ENCODE results near the gene MSL2. TPM values are rescaled to one million over a fixed set of nuclear protein-coding genes. Genes with fewer than 3 reads are reported as not detected.
"Not testable (repeated sequence)": the region's sequence is repeated elsewhere in the genome, so short reads cannot be mapped to it uniquely, and the experiment has no call there.

The MSL2 gene
- total RNA-seq, 1 experiment from 2014 or later = 10.7 TPM

DNA sequence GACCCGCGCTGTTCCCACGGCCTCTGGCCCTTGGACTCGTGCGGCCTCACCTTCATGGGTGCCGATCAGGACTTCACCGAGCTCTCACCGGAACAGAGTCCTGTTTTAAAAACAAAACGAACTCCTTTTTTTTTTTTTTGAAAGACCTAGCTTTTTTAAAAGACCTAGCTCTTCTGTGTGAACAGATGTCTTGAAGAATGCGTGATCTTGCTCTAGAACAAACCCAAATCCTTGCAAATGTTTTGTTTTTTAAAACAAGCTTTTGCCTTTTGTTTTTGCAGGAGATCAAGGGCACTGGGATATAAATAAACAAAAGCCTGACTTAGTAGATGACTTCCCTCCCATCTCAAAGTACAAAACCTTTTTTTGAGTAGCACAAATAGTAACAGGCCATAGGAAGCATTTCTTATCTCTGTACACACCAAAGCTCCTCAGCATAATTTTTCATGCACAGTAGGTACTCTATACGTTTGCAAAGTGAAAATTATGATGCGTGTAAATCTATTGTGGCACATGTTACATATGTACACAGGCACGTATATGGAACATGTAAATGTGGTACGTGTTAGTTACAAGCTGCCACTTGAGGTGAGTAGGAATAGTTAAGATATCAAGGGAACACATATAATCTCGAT is 1.1 kb upstream of the MSL2 start:
- Histone ChIP-seq H3K27me3 (ENCODE audit: control insufficient read depth, insufficient read depth, low read length) (no peaks in the 10 kb centered on the region), H3K36me3 (replicated peaks; ENCODE audit: control insufficient read depth, insufficient read depth, low read length) (no peaks in the 10 kb centered on the region), H3K4me3 (ENCODE audit: insufficient read depth, low read depth, low read length) (peak overlapping the region; percentile 93)
- no peak for DNase-seq

DNA sequence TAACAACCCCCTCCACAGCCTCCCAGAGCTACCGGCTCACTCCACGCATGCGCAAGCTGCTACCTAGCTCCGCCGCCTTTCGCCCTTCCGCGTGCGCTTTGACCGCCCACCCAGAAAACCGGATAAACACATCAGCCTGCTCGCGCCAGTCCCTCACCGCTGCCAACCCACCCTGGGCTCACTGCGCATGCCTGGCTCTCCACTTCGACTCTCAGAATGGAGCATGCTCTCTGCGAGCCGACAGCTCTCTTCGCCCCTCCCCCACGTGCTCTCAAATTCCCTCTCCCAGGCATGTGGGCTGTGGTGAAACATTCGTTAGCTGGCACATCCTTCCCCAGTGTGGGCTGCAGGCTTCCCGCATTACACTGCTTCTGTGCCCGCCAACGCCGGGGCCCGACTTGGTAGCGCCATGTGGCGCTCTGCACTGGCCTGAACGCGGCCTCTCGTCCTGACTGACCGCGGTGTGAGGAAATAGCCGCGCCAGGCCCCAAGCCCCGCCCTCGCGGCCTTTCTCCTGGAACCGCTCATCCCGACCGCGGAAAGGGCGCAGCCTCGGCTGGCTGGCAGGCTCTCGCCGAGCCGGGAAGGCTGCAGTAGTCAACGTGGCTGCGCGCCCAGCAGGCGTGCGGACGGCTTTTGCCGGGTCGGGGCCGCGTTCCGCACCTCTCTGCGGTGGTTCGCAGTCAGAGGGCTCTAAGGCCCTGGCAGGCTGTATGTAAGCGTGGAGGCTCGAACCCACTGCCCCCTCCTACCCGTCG is 445 bp upstream of the MSL2 start:
- DNase-seq = peak; percentile 97
- Histone ChIP-seq H3K4me3 (ENCODE audit: insufficient read depth, low read depth, low read length) (peak overlapping the region; percentile 93), H3K27me3 (ENCODE audit: control insufficient read depth, insufficient read depth, low read length) (no peaks in the 10 kb centered on the region), H3K36me3 (replicated peaks; ENCODE audit: control insufficient read depth, insufficient read depth, low read length) (no peaks in the 10 kb centered on the region)

DNA sequence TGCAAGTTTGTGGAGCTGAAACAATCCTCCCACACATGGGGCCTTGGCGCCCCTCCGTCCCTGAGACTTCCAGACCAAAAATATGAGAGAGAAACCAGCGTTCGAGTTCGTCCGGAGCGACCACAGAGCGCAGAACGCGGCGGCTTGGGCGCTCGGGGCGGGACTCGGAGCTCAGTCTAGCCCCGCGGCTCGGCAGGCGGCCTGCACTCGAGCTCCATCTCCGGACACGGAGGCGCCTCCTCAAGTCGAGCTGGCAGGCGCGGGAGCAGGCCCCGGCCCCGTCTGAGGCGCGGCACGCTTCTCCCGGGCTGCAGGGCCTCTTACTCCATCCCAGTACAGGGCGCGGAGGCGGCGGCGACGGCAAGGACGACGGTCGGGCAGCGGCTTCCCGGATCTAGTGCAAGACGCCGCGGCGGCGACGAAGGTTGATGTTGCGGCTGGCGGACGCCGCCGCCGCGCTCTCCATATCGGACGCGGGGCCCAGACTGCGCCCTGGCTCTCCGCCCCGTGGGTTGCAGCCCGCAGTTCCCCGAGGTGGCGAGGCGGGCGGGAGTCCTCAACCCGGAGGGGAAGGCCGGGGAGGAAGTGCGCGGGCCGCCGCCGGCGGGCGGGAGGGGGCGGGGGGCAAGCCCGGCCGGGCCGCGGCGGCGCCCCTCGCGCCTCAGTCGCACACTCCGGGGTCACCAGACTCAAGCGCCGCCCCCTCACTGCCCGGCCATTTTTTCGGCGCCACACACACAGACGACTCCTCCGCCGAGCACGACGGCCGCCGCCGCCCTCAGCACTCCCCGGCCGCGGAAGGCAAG is 674 bp downstream of the MSL2 start:
- DNase-seq = peak; percentile 93
- Histone ChIP-seq H3K36me3 (replicated peaks; ENCODE audit: control insufficient read depth, insufficient read depth, low read length) (no peaks in the 10 kb centered on the region), H3K27me3 (ENCODE audit: control insufficient read depth, insufficient read depth, low read length) (no peaks in the 10 kb centered on the region), H3K4me3 (ENCODE audit: insufficient read depth, low read depth, low read length) (peak overlapping the region; percentile 93)

DNA sequence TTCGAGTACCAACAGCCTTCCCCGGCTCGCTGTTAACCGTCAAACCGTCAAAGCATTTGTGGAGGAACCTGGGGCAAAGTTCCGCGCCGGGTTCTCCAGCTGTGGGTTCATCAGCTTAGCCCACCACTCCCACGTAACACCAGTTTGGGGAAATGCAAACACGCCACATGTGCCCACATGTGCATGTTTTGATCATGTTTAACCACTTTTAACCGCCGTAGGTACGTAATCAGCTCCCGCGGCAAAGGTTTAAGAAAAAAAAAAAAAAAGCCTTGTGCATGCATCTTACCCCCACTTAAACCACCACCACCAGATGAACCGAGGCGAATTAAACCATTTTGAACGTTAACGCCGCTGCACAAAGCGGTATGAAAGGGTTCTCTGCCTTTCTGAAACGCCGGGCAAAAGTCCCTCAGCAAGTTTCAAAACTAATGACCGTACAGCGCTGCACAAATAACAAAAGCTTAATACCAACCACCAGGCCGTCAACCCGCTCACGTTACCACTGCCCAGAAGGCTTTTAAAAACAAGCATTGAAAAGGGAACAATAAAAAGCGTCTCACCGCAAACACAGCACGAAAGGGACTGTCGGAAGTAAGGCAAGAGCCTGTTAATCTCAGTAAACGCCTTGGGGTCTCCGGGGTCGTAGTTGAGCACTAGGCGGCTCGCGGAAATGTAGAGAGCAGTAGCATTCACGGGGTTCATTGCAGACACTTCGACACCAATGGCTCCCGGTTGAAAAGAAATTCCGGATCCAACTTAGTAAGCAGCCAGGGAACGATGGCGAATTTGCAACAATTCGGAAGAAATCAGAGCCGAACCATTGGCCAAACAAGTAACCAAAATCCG is 1.5 kb downstream of the MSL2 start:
- no peaks in the 10 kb centered on the region for H3K27me3 ChIP-seq (ENCODE audit: control insufficient read depth, insufficient read depth, low read length)
- DNase-seq = peak; percentile 46
- peak overlapping the region; percentile 93 for H3K4me3 ChIP-seq (ENCODE audit: insufficient read depth, low read depth, low read length)
- no peaks in the 10 kb centered on the region for H3K36me3 ChIP-seq (replicated peaks; ENCODE audit: control insufficient read depth, insufficient read depth, low read length)

DNA sequence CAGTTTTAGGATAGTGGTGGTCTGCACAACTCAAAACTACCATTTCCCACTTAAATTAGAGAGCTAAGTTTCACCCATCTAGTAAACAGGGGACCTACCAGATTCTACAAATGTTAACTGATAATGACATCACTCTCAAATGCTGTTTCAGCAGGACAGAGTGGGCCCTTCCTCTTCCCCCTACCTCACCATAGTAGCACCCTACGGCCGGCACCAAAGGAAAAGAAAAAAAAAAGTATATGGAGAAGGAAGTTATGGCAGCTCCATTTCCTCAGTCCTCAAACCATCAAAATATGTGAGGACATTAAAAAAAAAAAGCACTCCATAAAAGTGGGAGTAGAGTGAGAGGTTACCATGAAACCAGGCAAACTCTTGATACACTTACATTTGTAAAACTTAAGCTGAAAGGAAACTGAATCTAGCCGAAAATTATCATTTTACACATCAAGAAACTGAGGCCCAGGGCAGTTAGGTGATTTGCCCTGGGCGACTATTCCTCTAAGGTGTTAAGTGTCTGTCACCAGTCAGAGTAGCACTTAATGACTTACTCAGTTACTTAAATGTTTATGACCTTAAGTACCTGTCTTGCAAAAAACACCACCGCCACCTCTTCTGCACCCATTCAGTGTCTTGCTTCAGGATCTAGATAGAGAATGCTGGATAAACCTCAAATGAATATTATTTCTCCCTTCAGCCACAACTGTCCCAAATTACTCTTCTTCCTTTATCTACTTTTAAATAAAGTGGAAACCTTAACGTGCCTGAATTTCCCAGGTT is 2.7 kb downstream of the MSL2 start:
- no peaks in the 10 kb centered on the region for H3K36me3 ChIP-seq (replicated peaks; ENCODE audit: control insufficient read depth, insufficient read depth, low read length)
- H3K27me3 ChIP-seq (ENCODE audit: control insufficient read depth, insufficient read depth, low read length) = no peaks in the 10 kb centered on the region
- peak overlapping the region; percentile 93 for H3K4me3 ChIP-seq (ENCODE audit: insufficient read depth, low read depth, low read length)
- no peak for DNase-seq

DNA sequence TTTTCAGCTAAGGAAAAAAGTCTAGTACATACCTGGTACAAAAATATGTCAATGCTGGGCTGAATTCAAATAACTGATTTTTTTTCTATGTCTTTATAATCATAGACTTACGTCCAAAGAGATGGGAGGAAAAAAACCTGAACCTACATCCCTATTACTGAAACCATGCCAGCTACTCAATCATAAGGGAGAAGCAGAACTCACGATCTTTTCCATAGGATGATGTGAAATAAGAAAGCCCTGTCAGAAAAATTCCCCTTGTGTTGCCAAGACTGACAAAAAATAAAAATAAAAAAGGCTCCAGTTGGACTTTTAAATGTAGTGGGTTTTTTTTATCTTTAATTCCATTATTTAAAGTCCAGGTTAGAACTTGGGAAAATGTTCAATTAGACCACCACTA is 3.3 kb downstream of the MSL2 start:
- DNase-seq = no peak
- no peaks in the 10 kb centered on the region for H3K27me3 ChIP-seq (ENCODE audit: control insufficient read depth, insufficient read depth, low read length)
- no peak overlapping the region for H3K4me3 ChIP-seq (ENCODE audit: insufficient read depth, low read depth, low read length)
- no peaks in the 10 kb centered on the region for H3K36me3 ChIP-seq (replicated peaks; ENCODE audit: control insufficient read depth, insufficient read depth, low read length)

DNA sequence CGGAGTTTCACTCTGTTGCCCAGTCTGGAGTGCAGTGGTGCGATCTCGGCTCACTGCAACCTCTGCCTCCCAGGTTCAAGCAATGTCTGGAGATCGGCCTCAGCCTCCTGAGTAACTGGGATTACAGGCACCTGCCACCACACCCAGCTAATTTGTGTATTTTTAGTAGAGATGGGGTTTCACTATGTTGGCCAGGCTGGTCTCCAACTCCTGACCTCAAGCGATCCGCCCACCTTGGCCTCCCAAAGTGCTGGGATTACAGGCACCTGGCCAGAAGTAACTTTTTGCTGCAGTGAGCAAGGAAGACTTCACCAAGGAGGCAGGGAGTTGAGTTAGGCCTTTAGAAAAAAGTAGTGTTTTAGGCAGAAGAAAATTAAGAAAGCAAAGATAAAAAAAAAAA is 3.9 kb downstream of the MSL2 start:
- not testable (repeated sequence) for DNase-seq

DNA sequence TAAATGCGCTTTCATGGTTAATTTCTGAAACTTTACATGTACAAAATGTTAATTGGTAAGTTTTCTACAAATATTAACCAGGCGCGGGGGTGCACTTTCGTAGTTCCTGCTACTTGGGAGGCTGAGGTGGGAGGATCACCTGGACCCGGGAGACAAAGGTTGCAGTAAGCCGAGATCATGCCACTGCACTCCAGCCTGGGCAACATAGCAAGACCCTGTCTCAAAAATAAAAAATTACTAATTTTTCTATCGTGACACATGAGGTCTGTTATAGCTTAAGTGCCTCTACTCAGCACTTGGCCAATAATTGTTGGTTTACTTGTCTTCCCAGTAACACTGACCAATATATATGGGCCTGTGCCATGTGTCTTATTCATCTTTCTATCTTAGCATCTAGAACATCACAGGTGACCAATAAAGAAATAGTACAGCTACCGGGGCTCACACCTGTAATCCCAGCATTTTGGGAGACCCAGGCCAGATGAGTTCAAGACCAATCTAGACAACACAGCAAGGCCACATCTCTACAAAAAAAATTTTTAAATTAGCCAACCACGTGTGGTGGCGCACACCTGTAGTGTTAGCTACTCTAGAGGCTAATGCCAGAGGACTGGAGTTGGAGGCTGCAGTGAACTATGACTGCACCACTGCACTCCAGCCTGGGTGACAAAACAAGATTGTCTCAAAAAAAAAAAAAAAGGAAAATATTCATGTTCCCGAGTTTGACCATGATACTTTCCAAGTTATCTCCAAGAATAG is 6.1 kb downstream of the MSL2 start:
- Histone ChIP-seq H3K4me3 (ENCODE audit: insufficient read depth, low read depth, low read length) (no peak overlapping the region), H3K27me3 (ENCODE audit: control insufficient read depth, insufficient read depth, low read length) (no peaks in the 10 kb centered on the region), H3K36me3 (replicated peaks; ENCODE audit: control insufficient read depth, insufficient read depth, low read length) (no peaks in the 10 kb centered on the region)
- DNase-seq = no peak

More for the DNA sequence above, 3.9 kb downstream of the MSL2 start:
- H3K27me3 ChIP-seq (ENCODE audit: control insufficient read depth, insufficient read depth, low read length); H3K36me3 ChIP-seq (replicated peaks; ENCODE audit: control insufficient read depth, insufficient read depth, low read length); H3K4me3 ChIP-seq (ENCODE audit: insufficient read depth, low read depth, low read length): not testable (repeated sequence)

DNA sequence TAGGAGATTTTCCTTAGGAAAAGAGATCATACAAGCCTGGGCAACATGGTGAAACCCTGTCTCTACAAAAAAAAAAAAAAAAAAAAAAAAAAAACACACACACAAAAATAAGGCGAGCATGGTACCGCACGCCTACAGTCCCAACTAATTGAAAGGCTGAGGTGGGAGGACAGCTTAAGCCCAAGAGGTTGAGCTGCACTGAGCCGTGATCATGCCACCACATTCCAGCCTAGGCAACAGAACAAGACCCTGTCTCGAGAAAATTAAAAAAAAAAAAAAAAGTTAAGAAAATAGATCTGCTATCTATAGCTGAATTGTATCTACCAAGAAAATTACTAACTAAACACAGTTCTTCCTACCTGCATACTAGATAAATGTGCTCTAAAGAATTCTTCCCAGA is 7.1 kb downstream of the MSL2 start:
- H3K36me3 ChIP-seq (replicated peaks; ENCODE audit: control insufficient read depth, insufficient read depth, low read length) = no peaks in the 10 kb centered on the region
- no peak for DNase-seq
- H3K27me3 ChIP-seq (ENCODE audit: control insufficient read depth, insufficient read depth, low read length) = no peaks in the 10 kb centered on the region
- H3K4me3 ChIP-seq (ENCODE audit: insufficient read depth, low read depth, low read length) = no peak overlapping the region

DNA sequence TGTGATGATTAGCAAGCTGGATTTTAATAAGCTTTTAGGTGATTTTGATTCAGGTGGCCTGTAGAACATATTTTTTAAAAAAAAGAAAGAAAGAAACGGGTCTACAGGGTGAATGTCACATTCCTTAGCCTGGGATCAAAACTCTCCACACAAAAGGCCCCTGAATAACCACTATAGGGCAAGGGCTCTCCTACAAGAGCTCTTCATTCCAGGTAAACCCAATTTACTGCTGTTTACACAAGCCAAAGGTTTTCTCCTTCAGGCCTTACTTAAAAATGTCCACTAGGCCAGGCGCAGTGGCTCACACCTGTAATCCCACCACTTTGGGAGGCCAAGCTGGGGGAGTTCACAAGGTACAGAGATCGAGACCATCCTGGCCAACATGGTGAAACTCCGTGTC is 8.3 kb downstream of the MSL2 start:
- Histone ChIP-seq H3K4me3 (ENCODE audit: insufficient read depth, low read depth, low read length) (no peak overlapping the region), H3K27me3 (ENCODE audit: control insufficient read depth, insufficient read depth, low read length) (no peaks in the 10 kb centered on the region), H3K36me3 (replicated peaks; ENCODE audit: control insufficient read depth, insufficient read depth, low read length) (no peaks in the 10 kb centered on the region)
- DNase-seq = no peak

DNA sequence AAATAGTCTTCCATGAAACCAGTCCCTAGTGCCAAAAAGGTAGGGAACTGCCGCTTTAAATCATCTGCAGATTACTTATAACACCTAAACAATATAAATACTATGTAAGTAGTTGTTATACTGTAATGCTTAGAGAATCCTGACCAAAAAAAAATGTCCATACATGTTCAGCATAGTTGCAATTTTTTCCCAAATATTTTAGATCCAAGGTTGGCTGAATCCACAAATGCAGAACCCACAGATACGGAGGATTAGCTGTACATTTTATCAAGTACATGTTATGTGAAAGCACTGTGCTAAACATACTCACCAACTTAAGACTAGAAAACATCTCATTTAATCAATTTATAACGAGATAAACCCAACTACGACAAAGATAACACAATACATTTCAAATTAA is 9.3 kb downstream of the MSL2 start:
- Histone ChIP-seq H3K36me3 (replicated peaks; ENCODE audit: control insufficient read depth, insufficient read depth, low read length) (no peaks in the 10 kb centered on the region), H3K27me3 (ENCODE audit: control insufficient read depth, insufficient read depth, low read length) (no peaks in the 10 kb centered on the region), H3K4me3 (ENCODE audit: insufficient read depth, low read depth, low read length) (no peak overlapping the region)
- no peak for DNase-seq

DNA sequence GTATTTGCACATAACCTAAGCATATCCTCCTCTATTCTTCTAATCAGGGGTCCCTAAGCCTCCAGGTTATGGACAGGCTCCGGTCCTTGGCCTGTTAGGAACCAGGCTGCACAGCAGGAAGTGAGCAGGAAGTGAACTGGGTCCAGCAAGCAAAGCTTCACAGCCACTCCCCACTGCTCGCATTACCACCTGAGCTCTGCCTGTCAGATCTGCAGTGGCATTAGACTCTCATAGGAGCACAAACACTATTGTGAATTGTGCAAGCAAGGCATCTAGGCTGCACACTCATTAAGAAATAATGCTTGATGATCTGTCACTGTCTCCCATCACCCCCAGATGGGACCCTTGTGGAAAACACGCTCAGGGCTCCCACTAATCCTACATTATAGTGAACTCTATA is 9.8 kb downstream of the MSL2 start:
- no peak overlapping the region for H3K4me3 ChIP-seq (ENCODE audit: insufficient read depth, low read depth, low read length)
- no peaks in the 10 kb centered on the region for H3K27me3 ChIP-seq (ENCODE audit: control insufficient read depth, insufficient read depth, low read length)
- no peaks in the 10 kb centered on the region for H3K36me3 ChIP-seq (replicated peaks; ENCODE audit: control insufficient read depth, insufficient read depth, low read length)
- DNase-seq = no peak

DNA sequence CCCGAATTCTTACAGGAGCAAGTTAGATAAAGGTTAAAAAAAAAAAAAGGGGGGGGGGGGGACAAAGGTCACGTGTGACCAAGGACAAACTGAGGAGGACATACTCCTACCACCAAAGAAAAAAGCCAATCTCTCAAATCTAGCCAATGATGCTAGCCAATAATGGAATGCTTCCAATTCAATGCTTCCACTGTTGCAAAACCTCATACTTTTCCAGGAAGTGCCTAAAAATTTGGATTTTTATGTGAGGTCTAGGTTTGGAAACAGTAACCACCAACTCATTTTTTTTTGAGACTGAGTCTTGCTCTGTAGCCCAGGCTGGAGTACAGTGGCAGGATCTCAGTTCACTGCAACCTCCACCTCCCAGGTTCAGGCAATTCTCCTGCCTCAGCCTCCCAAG is 11.4 kb downstream of the MSL2 start:
- Histone ChIP-seq H3K36me3 (replicated peaks; ENCODE audit: control insufficient read depth, insufficient read depth, low read length) (no peaks in the 10 kb centered on the region), H3K4me3 (ENCODE audit: insufficient read depth, low read depth, low read length) (no peak overlapping the region), H3K27me3 (ENCODE audit: control insufficient read depth, insufficient read depth, low read length) (no peaks in the 10 kb centered on the region)
- DNase-seq = no peak
